ENCODE results near the gene RAET1G. TPM values are rescaled to one million over a fixed set of nuclear protein-coding genes. Genes with fewer than 3 reads are reported as not detected.
"Not testable (repeated sequence)": the region's sequence is repeated elsewhere in the genome, so short reads cannot be mapped to it uniquely, and the experiment has no call there.

Gene RAET1G
- polyA plus RNA-seq, 1 of the 3 experiments (the other 2 are of a cell fraction) = 2.5 TPM

- H3K4me3 ChIP-seq (ENCODE audit: low read depth in 2 of 2, low read length in 1 of 2) = no peak overlapping the region
- ChIA-PET CTCF (interaction anchor here (0.5 to 1.2 kb wide), 2 partner anchors 54 to 85 kb away, joined by 3 to 4 read pairs; no protein-coding TSS in a partner anchor), POLR2A (no interaction called here)
- H3K36me3 ChIP-seq (replicated peaks in 1 of 2; ENCODE audit: control insufficient read depth in 1 of 2, insufficient read depth in 2 of 2, low read length in 1 of 2) = no peaks in the 10 kb centered on the region
- no peaks in the 10 kb centered on the region for H3K9me3 ChIP-seq
- no peak overlapping the region for H3K4me2 ChIP-seq
- no peaks in the 10 kb centered on the region for H4K20me1 ChIP-seq (ENCODE audit: insufficient read depth)
- no peak overlapping the region for H3K9ac ChIP-seq
- H3K27ac ChIP-seq (ENCODE audit: low read depth in 2 of 2, low read length in 1 of 2) = no peak overlapping the region
- no peaks in the 10 kb centered on the region for H3K79me2 ChIP-seq (ENCODE audit: insufficient read depth)
- H3K4me1 ChIP-seq (ENCODE audit: control insufficient read depth in 1 of 2, insufficient read depth in 2 of 2, low read depth in 1 of 2, low read length in 1 of 2) = peaks cover 0 to 6% of the 10 kb centered on the region in 2 experiments; a peak in 1 of 4 replicates
- no peak overlapping the region for H2AFZ ChIP-seq (ENCODE audit: low read depth)
- 58% methylated on average over 3 of the region's 4 CpGs for WGBS (ENCODE audit: low lambda C conversion rate)
- TF ChIP-seq EZH2phosphoT487 (IDR thresholded peaks at IDR 0.05; ENCODE audit: borderline replicate concordance, low read depth) (no peak), SMC3 (IDR thresholded peaks at IDR 0.05; ENCODE audit: low read depth, low read length) (no peak), MXI1 (IDR thresholded peaks at IDR 0.05; ENCODE audit: low read depth, low read length) (no peak), TEAD4 (IDR thresholded peaks at IDR 0.05; ENCODE audit: borderline replicate concordance, insufficient read depth) (no peak), RAD21 (IDR thresholded peaks at IDR 0.05; ENCODE audit: low read length) (no peak), NFIC (IDR thresholded peaks at IDR 0.05; ENCODE audit: borderline replicate concordance) (no peak), GATA2 (CRISPR knock-in tag; IDR thresholded peaks at IDR 0.05) (no peak), CHD2 (IDR thresholded peaks at IDR 0.05; ENCODE audit: low read length, partially characterized antibody) (no peak), PBX3 (IDR thresholded peaks at IDR 0.05) (no peak), SIN3A (IDR thresholded peaks at IDR 0.05; ENCODE audit: borderline replicate concordance, low read depth, low read length) (no peak)
- TF ChIP-seq, protein P1, sequence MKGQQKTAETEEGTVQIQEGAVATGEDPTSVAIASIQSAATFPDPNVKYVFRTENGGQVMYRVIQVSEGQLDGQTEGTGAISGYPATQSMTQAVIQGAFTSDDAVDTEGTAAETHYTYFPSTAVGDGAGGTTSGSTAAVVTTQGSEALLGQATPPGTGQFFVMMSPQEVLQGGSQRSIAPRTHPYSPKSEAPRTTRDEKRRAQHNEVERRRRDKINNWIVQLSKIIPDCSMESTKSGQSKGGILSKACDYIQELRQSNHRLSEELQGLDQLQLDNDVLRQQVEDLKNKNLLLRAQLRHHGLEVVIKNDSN (IDR thresholded peaks at IDR 0.05; ENCODE audit: borderline replicate concordance, low read depth) = no peak
- no peaks in the 10 kb centered on the region for H3K27me3 ChIP-seq (ENCODE audit: insufficient read depth)
- no peaks in the 10 kb centered on the region for H3F3A ChIP-seq (replicated peaks; ENCODE audit: insufficient read depth)
- no peak for DNase-seq
- H3K9me2 ChIP-seq = no peaks in the 10 kb centered on the region
These were observed 3.1 kb downstream of the RAET1G start for GRCh38 chr6:149919834-149920225.

GRCh38 chr6:149919126-149919833, 3.6 kb downstream of the RAET1G start:
- H3K79me2 ChIP-seq (ENCODE audit: insufficient read depth); H3K4me2 ChIP-seq; H3K4me1 ChIP-seq (ENCODE audit: control insufficient read depth in 1 of 2, insufficient read depth in 2 of 2, low read depth in 1 of 2, low read length in 1 of 2); H3K9me2 ChIP-seq; H3K27me3 ChIP-seq (ENCODE audit: insufficient read depth); H3F3A ChIP-seq (replicated peaks; ENCODE audit: insufficient read depth); H3K9ac ChIP-seq; H2AFZ ChIP-seq (ENCODE audit: low read depth); H3K4me3 ChIP-seq (ENCODE audit: low read depth in 2 of 2, low read length in 1 of 2); H3K9me3 ChIP-seq; H3K36me3 ChIP-seq (replicated peaks in 1 of 2; ENCODE audit: control insufficient read depth in 1 of 2, insufficient read depth in 2 of 2, low read length in 1 of 2); H4K20me1 ChIP-seq (ENCODE audit: insufficient read depth); H3K27ac ChIP-seq (ENCODE audit: low read depth in 2 of 2, low read length in 1 of 2); DNase-seq; POLR2A ChIA-PET: not testable (repeated sequence)
- CTCF ChIA-PET = interaction anchor here (0.5 to 1.4 kb wide), 2 partner anchors 55 to 85 kb away, joined by 3 read pairs; no protein-coding TSS in a partner anchor
- WGBS (ENCODE audit: low lambda C conversion rate) = 57% methylated on average over 10 of the region's 11 CpGs

Measured in SK-N-SH (cell line).